ENCODE results near the gene CFAP47. TPM values are rescaled to one million over a fixed set of nuclear protein-coding genes. Genes with fewer than 3 reads are reported as not detected.
"Not testable (repeated sequence)": the region's sequence is repeated elsewhere in the genome, so short reads cannot be mapped to it uniquely, and the experiment has no call there.

Gene CFAP47
- total RNA-seq, 1 donor from 2014 or later, result 0.13 TPM

DNA sequence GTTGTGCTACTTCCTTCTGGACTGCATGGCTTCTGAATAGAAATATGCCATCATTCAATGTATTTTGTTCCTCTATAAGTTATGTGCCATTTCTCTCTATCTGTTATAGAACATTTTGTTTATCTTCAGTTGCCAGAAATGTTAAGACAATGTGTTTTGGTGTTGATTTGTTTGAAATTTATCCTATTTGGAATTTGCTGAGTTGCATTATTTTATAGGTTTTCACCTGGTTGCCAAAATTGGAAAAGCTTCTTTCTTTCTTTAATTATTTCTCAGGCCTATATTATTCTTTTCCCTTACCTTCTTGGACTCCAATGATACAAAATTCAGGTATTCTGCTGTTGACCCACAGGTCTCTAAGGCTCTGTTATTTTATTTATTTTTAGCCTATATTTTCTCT is 33.4 kb upstream of the CFAP47 start:
- no peaks in the 10 kb centered on the region for H3K27me3 ChIP-seq
- no peaks in the 10 kb centered on the region for H3K79me2 ChIP-seq (ENCODE audit: low read depth)
- no peaks in the 10 kb centered on the region for H3K36me3 ChIP-seq
- H3K4me2 ChIP-seq, result no peak overlapping the region
- no peaks in the 10 kb centered on the region for H3K4me1 ChIP-seq
- Mint-ChIP-seq H3K4me1 (no peaks in the 10 kb centered on the region), H3K27me3 (ENCODE audit: insufficient read depth, low read depth) (no peaks in the 10 kb centered on the region), H3K27ac (no peak overlapping the region), H3K4me3 (no peak overlapping the region), H3K36me3 (no peaks in the 10 kb centered on the region), H3K9me3 (no peaks in the 10 kb centered on the region)
- no peak overlapping the region for H3K4me3 ChIP-seq
- no peaks in the 10 kb centered on the region for H3K9me3 ChIP-seq (ENCODE audit: low read depth)
- TF ChIP-seq, protein P1, sequence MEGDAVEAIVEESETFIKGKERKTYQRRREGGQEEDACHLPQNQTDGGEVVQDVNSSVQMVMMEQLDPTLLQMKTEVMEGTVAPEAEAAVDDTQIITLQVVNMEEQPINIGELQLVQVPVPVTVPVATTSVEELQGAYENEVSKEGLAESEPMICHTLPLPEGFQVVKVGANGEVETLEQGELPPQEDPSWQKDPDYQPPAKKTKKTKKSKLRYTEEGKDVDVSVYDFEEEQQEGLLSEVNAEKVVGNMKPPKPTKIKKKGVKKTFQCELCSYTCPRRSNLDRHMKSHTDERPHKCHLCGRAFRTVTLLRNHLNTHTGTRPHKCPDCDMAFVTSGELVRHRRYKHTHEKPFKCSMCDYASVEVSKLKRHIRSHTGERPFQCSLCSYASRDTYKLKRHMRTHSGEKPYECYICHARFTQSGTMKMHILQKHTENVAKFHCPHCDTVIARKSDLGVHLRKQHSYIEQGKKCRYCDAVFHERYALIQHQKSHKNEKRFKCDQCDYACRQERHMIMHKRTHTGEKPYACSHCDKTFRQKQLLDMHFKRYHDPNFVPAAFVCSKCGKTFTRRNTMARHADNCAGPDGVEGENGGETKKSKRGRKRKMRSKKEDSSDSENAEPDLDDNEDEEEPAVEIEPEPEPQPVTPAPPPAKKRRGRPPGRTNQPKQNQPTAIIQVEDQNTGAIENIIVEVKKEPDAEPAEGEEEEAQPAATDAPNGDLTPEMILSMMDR (IDR thresholded peaks at IDR 0.05), result no peak
- TF ChIP-seq EZH2 (IDR thresholded peaks at IDR 0.05) (no peak), EZH2phosphoT487 (IDR thresholded peaks at IDR 0.05) (no peak)
- no peak overlapping the region for H2AFZ ChIP-seq (replicated peaks)
- H3K9ac ChIP-seq, result no peak overlapping the region
- H3K27ac ChIP-seq, result no peak overlapping the region
- no peak for DNase-seq (ENCODE audit: low spot score)
- no peaks in the 10 kb centered on the region for H3F3A ChIP-seq (ENCODE audit: low read depth)
- no peaks in the 10 kb centered on the region for H4K20me1 ChIP-seq (ENCODE audit: low read depth)

GRCh38 chrX:35890699-35891098 is 28.8 kb upstream of the CFAP47 start:
- no peak overlapping the region for H3K9ac ChIP-seq
- no peaks in the 10 kb centered on the region for H3K9me3 ChIP-seq (ENCODE audit: low read depth)
- no peaks in the 10 kb centered on the region for H3K4me1 ChIP-seq
- H3F3A ChIP-seq (ENCODE audit: low read depth), result no peaks in the 10 kb centered on the region
- Mint-ChIP-seq H3K27me3 (ENCODE audit: insufficient read depth, low read depth) (peaks cover 5% of the 10 kb centered on the region), H3K27ac (no peak overlapping the region), H3K4me3 (no peak overlapping the region), H3K4me1 (no peaks in the 10 kb centered on the region), H3K36me3 (no peaks in the 10 kb centered on the region), H3K9me3 (no peaks in the 10 kb centered on the region)
- no peaks in the 10 kb centered on the region for H3K27me3 ChIP-seq
- TF ChIP-seq, protein P1 (IDR thresholded peaks at IDR 0.05), result peak; percentile 61
- TF ChIP-seq EZH2phosphoT487 (IDR thresholded peaks at IDR 0.05), result no peak
- no peak for TF ChIP-seq EZH2 (IDR thresholded peaks at IDR 0.05)
- no peaks in the 10 kb centered on the region for H4K20me1 ChIP-seq (ENCODE audit: low read depth)
- H3K4me3 ChIP-seq, result no peak overlapping the region
- H3K36me3 ChIP-seq, result no peaks in the 10 kb centered on the region
- no peak overlapping the region for H3K4me2 ChIP-seq
- no peak overlapping the region for H3K27ac ChIP-seq
- H2AFZ ChIP-seq (replicated peaks), result no peak overlapping the region
- H3K79me2 ChIP-seq (ENCODE audit: low read depth), result no peaks in the 10 kb centered on the region
- DNase-seq (ENCODE audit: low spot score), result peak; percentile 64

GRCh38 chrX:35986816-35987215 is 67.3 kb downstream of the CFAP47 start:
- not testable (repeated sequence) for H3K36me3 ChIP-seq; H3K4me1 ChIP-seq; H4K20me1 ChIP-seq (ENCODE audit: low read depth); H2AFZ ChIP-seq (replicated peaks); H3K9me3 Mint-ChIP-seq; H3K36me3 Mint-ChIP-seq; H3K4me3 ChIP-seq; H3K27me3 ChIP-seq; DNase-seq (ENCODE audit: low spot score); H3K4me3 Mint-ChIP-seq; H3K27ac Mint-ChIP-seq; H3K4me1 Mint-ChIP-seq; H3K4me2 ChIP-seq; H3F3A ChIP-seq (ENCODE audit: low read depth); H3K9ac ChIP-seq; H3K27me3 Mint-ChIP-seq (ENCODE audit: insufficient read depth, low read depth); H3K27ac ChIP-seq; H3K9me3 ChIP-seq (ENCODE audit: low read depth); H3K79me2 ChIP-seq (ENCODE audit: low read depth)

DNA sequence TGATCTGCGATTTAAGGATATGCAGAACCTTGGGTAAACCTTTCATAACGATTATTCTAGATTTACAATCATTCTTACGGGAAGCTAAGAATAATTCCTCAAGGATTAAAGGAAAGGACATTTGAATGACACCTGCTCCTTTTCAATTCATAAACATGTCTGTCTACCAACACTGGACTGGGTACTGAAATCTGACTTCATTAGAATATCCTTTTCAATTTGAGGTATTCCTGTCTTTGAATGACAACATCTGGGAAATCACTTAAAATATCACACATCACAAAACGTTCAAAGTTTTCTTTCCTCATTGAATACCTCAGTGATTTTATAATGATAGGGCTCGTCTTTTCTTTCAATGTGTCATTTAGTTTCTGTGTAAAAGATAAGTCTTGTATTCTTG is 87.7 kb downstream of the CFAP47 start:
- Histone ChIP-seq H3F3A (ENCODE audit: low read depth) (no peaks in the 10 kb centered on the region), H3K4me1 (no peaks in the 10 kb centered on the region), H3K36me3 (no peaks in the 10 kb centered on the region), H2AFZ (replicated peaks) (no peak overlapping the region), H3K27me3 (no peaks in the 10 kb centered on the region), H3K9me3 (ENCODE audit: low read depth) (peaks cover 5% of the 10 kb centered on the region), H3K79me2 (ENCODE audit: low read depth) (no peaks in the 10 kb centered on the region), H3K27ac (no peak overlapping the region), H3K4me3 (no peak overlapping the region), H3K9ac (no peak overlapping the region), H4K20me1 (ENCODE audit: low read depth) (no peaks in the 10 kb centered on the region), H3K4me2 (no peak overlapping the region)
- no peaks in the 10 kb centered on the region for H3K9me3 Mint-ChIP-seq
- no peaks in the 10 kb centered on the region for H3K27me3 Mint-ChIP-seq (ENCODE audit: insufficient read depth, low read depth)
- H3K4me1 Mint-ChIP-seq, result no peaks in the 10 kb centered on the region
- H3K27ac Mint-ChIP-seq, result no peak overlapping the region
- TF ChIP-seq EZH2phosphoT487 (IDR thresholded peaks at IDR 0.05), result no peak
- TF ChIP-seq EZH2 (IDR thresholded peaks at IDR 0.05), result no peak
- TF ChIP-seq, protein P1 (IDR thresholded peaks at IDR 0.05), result no peak
- DNase-seq (ENCODE audit: low spot score), result no peak
- H3K36me3 Mint-ChIP-seq, result no peaks in the 10 kb centered on the region
- no peak overlapping the region for H3K4me3 Mint-ChIP-seq

Measured in neural progenitor cell (in vitro differentiated cells).